ENCODE results near the gene ORAI3.

ORAI3 gene

GRCh38 chr16:30951193-30951592, 2.3 kb downstream of the ORAI3 start:
- Histone ChIP-seq H3K27ac (ENCODE audit: low read depth, low read length) (peak overlapping the region; percentile 35), H3K4me1 (ENCODE audit: insufficient read depth, low read length) (peaks cover 31% of the 10 kb centered on the region), H3K4me3 (ENCODE audit: low read depth in 1 of 2, low read length in 2 of 2) (peak overlapping the region in 1 of 2 donors; percentile 21), H3K36me3 (ENCODE audit: insufficient read depth, low read length) (no peaks in the 10 kb centered on the region), H3K9ac (ENCODE audit: low read length) (no peak overlapping the region), H3K27me3 (ENCODE audit: control insufficient read depth in 1 of 2, insufficient read depth in 2 of 2, low read length in 2 of 2) (no peaks in the 10 kb centered on the region), H3K9me3 (ENCODE audit: low read length) (no peaks in the 10 kb centered on the region)

- Histone ChIP-seq H3K27ac (ENCODE audit: low read depth, low read length) (peak overlapping the region; percentile 35), H3K9me3 (ENCODE audit: low read length) (no peaks in the 10 kb centered on the region), H3K27me3 (ENCODE audit: control insufficient read depth in 1 of 2, insufficient read depth in 2 of 2, low read length in 2 of 2) (no peaks in the 10 kb centered on the region), H3K4me1 (ENCODE audit: insufficient read depth, low read length) (peaks cover 35% of the 10 kb centered on the region), H3K9ac (ENCODE audit: low read length) (no peak overlapping the region), H3K36me3 (ENCODE audit: insufficient read depth, low read length) (no peaks in the 10 kb centered on the region), H3K4me3 (ENCODE audit: low read depth in 1 of 2, low read length in 2 of 2) (peak overlapping the region in 1 of 2 donors; percentile 21)
Observed at GRCh38 chr16:30951750-30952149, 2.9 kb downstream of the ORAI3 start.

- Histone ChIP-seq H3K4me1 (ENCODE audit: insufficient read depth, low read length) (peaks cover 37% of the 10 kb centered on the region), H3K27me3 (ENCODE audit: control insufficient read depth in 1 of 2, insufficient read depth in 2 of 2, low read length in 2 of 2) (no peaks in the 10 kb centered on the region), H3K9ac (ENCODE audit: low read length) (no peak overlapping the region), H3K36me3 (ENCODE audit: insufficient read depth, low read length) (no peaks in the 10 kb centered on the region), H3K27ac (ENCODE audit: low read depth, low read length) (no peak overlapping the region), H3K4me3 (ENCODE audit: low read depth in 1 of 2, low read length in 2 of 2) (no peak overlapping the region), H3K9me3 (ENCODE audit: low read length) (no peaks in the 10 kb centered on the region)
Observed at GRCh38 chr16:30953111-30953510, 4.2 kb downstream of the ORAI3 start.

- Histone ChIP-seq H3K9me3 (ENCODE audit: low read length) (no peaks in the 10 kb centered on the region), H3K9ac (ENCODE audit: low read length) (no peak overlapping the region), H3K4me1 (ENCODE audit: insufficient read depth, low read length) (peaks cover 39% of the 10 kb centered on the region), H3K27ac (ENCODE audit: low read depth, low read length) (peak overlapping the region; percentile 55), H3K27me3 (ENCODE audit: control insufficient read depth in 1 of 2, insufficient read depth in 2 of 2, low read length in 2 of 2) (no peaks in the 10 kb centered on the region), H3K36me3 (ENCODE audit: insufficient read depth, low read length) (no peaks in the 10 kb centered on the region), H3K4me3 (ENCODE audit: low read depth in 1 of 2, low read length in 2 of 2) (no peak overlapping the region)
Observed at GRCh38 chr16:30953511-30954124, 4.8 kb downstream of the ORAI3 start.

- no peak overlapping the region for H3K27ac ChIP-seq (ENCODE audit: low read depth, low read length)
- H3K4me3 ChIP-seq (ENCODE audit: low read depth in 1 of 2, low read length in 2 of 2), result no peak overlapping the region
- peaks cover 47% of the 10 kb centered on the region for H3K4me1 ChIP-seq (ENCODE audit: insufficient read depth, low read length)
- no peak overlapping the region for H3K9ac ChIP-seq (ENCODE audit: low read length)
- H3K9me3 ChIP-seq (ENCODE audit: low read length), result no peaks in the 10 kb centered on the region
- H3K36me3 ChIP-seq (ENCODE audit: insufficient read depth, low read length), result peaks cover 12% of the 10 kb centered on the region
- H3K27me3 ChIP-seq (ENCODE audit: control insufficient read depth in 1 of 2, insufficient read depth in 2 of 2, low read length in 2 of 2), result no peaks in the 10 kb centered on the region
Observed at GRCh38 chr16:30954993-30955392, 6.1 kb downstream of the ORAI3 start.

GRCh38 chr16:30956601-30957455, 8.0 kb downstream of the ORAI3 start:
- Histone ChIP-seq H3K4me3 (ENCODE audit: low read depth in 1 of 2, low read length in 2 of 2) (peak overlapping the region; percentile 82 to 95), H3K9me3 (ENCODE audit: low read length) (no peaks in the 10 kb centered on the region), H3K36me3 (ENCODE audit: insufficient read depth, low read length) (peaks cover 29% of the 10 kb centered on the region), H3K27me3 (ENCODE audit: control insufficient read depth in 1 of 2, insufficient read depth in 2 of 2, low read length in 2 of 2) (no peaks in the 10 kb centered on the region), H3K27ac (ENCODE audit: low read depth, low read length) (peak overlapping the region; percentile 98), H3K9ac (ENCODE audit: low read length) (peak overlapping the region; percentile 75), H3K4me1 (ENCODE audit: insufficient read depth, low read length) (peaks cover 29% of the 10 kb centered on the region)

GRCh38 chr16:30957456-30958174, 8.7 kb downstream of the ORAI3 start, which contains the start of gene SETD1A:
Gene SETD1A, plus strand, starts transcription at chr16:30957754. Its CDS starts 978 bp downstream, at chr16:30958732.
- Histone ChIP-seq H3K9ac (ENCODE audit: low read length) (peak within 1 kb of the TSS; percentile 75), H3K27me3 (ENCODE audit: control insufficient read depth in 1 of 2, insufficient read depth in 2 of 2, low read length in 2 of 2) (no peaks in the 10 kb centered on the region), H3K4me1 (ENCODE audit: insufficient read depth, low read length) (peaks cover 29% of the 10 kb centered on the region), H3K27ac (ENCODE audit: low read depth, low read length) (peak within 1 kb of the TSS; percentile 98), H3K9me3 (ENCODE audit: low read length) (no peaks in the 10 kb centered on the region), H3K36me3 (ENCODE audit: insufficient read depth, low read length) (peaks cover 37% of the 10 kb centered on the region), H3K4me3 (ENCODE audit: low read depth in 1 of 2, low read length in 2 of 2) (peak within 1 kb of the TSS; percentile 82 to 95)

- Histone ChIP-seq H3K27me3 (ENCODE audit: control insufficient read depth in 1 of 2, insufficient read depth in 2 of 2, low read length in 2 of 2) (no peaks in the 10 kb centered on the region), H3K9ac (ENCODE audit: low read length) (peak overlapping the region; percentile 23), H3K27ac (ENCODE audit: low read depth, low read length) (no peak overlapping the region)
Observed at GRCh38 chr16:30958175-30959079, 9.6 kb downstream of the ORAI3 start.

GRCh38 chr16:30961384-30961783, 12.5 kb downstream of the ORAI3 start:
- peaks cover 21% of the 10 kb centered on the region for H3K4me1 ChIP-seq (ENCODE audit: insufficient read depth, low read length)
- H3K9me3 ChIP-seq (ENCODE audit: low read length), result no peaks in the 10 kb centered on the region
- H3K9ac ChIP-seq (ENCODE audit: low read length), result no peak overlapping the region
- no peak overlapping the region for H3K27ac ChIP-seq (ENCODE audit: low read depth, low read length)
- H3K4me3 ChIP-seq (ENCODE audit: low read depth in 1 of 2, low read length in 2 of 2), result no peak overlapping the region
- H3K36me3 ChIP-seq (ENCODE audit: insufficient read depth, low read length), result peaks cover 69% of the 10 kb centered on the region
- no peaks in the 10 kb centered on the region for H3K27me3 ChIP-seq (ENCODE audit: control insufficient read depth in 1 of 2, insufficient read depth in 2 of 2, low read length in 2 of 2)

More at GRCh38 chr16:30958175-30959079, 9.6 kb downstream of the ORAI3 start:
- Histone ChIP-seq H3K4me1 (ENCODE audit: insufficient read depth, low read length) (peaks cover 29% of the 10 kb centered on the region), H3K9me3 (ENCODE audit: low read length) (no peaks in the 10 kb centered on the region), H3K4me3 (ENCODE audit: low read depth in 1 of 2, low read length in 2 of 2) (peak overlapping the region; percentile 47 to 58), H3K36me3 (ENCODE audit: insufficient read depth, low read length) (peaks cover 45% of the 10 kb centered on the region)

GRCh38 chr16:30963925-30964511, 15.2 kb downstream of the ORAI3 start:
- Histone ChIP-seq H3K4me3 (ENCODE audit: low read depth in 1 of 2, low read length in 2 of 2) (no peak overlapping the region), H3K9me3 (ENCODE audit: low read length) (no peaks in the 10 kb centered on the region), H3K9ac (ENCODE audit: low read length) (no peak overlapping the region), H3K4me1 (ENCODE audit: insufficient read depth, low read length) (peaks cover 9% of the 10 kb centered on the region), H3K27me3 (ENCODE audit: control insufficient read depth in 1 of 2, insufficient read depth in 2 of 2, low read length in 2 of 2) (no peaks in the 10 kb centered on the region), H3K36me3 (ENCODE audit: insufficient read depth, low read length) (peaks cover 84% of the 10 kb centered on the region), H3K27ac (ENCODE audit: low read depth, low read length) (no peak overlapping the region)

Measured in muscle layer of colon (tissue), 2 donors.